NCI-H2107 treated with DMSO at 0.1 percent for 48 hours (cell line): ENCODE data around the gene RASGRF1.
"Not testable (repeated sequence)": the region's sequence is repeated elsewhere in the genome, so short reads cannot be mapped to it uniquely, and the experiment has no call there.

ENCODE experiments used
- DNase-seq: peaks from one replicate; lab custom pipeline; 2025; ENCODE audit not compliant: unreplicated experiment; lab: John Stamatoyannopoulos, UW

The RASGRF1 gene

DNA sequence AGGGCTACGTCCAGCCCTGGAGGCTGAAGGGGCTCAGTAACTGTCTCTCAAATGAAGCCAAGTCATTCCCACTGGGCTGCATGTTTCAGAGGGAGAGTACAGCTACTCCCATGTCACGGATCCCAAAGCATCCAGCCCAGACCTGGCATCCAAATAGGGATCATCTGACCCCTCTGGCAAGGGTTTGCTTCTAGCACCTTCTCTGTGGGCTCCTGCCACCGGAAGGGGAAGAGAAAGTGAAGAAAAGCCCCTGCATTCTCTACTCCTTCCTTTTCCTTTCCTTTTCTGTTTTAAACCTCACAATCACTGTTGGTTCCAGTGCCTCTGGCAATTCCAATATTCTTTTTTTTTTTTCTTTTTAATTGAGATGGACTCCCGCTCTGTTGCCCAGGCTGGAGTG, 81.2 kb downstream of the RASGRF1 start:
- DNase-seq = no peak

DNA sequence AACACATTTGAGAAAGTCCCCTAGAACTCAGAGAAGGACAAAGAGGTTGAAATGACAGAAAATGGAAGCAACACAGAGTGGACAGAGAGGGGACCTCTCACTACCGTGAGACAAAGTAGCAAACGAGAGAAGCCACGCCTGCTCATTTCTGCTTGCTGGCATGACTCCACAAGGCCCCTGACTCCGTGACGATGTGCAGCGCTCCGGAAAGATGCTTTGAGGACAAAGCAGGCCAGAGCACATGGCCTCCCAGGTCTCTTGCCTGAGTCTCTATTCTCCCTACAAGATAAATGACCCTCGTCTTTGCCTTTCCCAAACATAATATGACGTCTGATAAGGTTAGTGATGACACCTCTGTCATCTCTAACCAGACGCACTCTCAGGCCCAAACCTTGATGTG, 81.9 kb downstream of the RASGRF1 start:
- no peak for DNase-seq

DNA sequence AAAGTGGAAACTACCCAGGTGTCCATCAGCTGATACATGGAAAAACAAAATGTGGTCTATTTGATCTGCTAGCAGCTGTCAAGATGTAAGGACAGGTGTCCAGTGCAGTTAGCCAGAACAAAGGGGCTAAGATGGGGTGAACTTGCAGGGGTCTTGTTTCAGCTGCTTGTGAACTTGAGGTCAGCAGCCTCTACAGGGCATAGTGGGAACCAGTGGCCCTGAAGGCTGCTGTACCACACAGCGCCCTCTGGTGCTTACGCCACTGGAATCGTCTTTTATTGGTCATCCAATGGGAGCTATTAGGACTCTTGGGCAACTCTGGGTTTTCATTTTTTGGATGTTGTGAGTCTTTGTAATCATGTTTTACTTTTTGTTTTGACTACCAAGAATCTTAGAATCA, 83.5 kb downstream of the RASGRF1 start:
- no peak for DNase-seq

DNA sequence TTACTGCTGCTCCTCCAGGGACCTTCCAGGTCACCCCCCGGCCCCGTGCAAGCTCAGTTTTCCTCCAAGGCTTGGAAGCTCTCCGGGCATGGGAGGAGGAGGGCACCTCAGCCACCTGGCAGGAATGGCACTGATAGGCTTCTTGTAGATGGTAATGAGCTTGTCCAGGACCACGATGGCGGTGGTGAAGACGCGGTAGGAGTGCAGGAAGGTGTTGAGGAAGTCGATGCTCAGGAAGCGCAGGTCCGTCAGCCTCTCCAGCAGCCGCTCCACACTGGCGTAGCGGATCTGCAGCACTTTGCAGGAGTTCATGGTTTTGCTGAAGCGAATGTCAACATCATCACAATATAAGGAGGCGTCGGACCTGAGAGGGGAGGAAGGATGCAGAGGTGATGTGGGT, 84.5 kb downstream of the RASGRF1 start:
- no peak for DNase-seq

DNA sequence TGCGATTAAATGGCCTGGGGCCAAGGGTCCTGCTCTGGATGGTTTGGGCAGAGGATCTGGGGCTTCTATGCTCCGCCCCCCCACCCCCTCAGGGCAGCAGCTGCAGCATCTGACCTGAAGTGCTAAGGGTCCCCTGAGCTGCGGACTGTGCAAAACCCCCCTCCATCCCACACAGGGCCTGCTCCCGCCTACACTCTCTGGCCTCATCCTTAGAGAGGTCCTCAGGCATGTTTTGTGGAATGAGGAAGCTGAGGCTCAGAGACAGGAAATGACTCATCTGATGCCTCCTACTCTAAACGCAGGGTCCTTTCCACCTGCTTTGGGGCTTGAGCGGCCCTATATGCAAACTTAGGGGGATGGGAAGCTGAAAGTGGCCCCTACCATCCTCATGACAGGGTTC, 86.2 kb downstream of the RASGRF1 start:
- no peak for DNase-seq

DNA sequence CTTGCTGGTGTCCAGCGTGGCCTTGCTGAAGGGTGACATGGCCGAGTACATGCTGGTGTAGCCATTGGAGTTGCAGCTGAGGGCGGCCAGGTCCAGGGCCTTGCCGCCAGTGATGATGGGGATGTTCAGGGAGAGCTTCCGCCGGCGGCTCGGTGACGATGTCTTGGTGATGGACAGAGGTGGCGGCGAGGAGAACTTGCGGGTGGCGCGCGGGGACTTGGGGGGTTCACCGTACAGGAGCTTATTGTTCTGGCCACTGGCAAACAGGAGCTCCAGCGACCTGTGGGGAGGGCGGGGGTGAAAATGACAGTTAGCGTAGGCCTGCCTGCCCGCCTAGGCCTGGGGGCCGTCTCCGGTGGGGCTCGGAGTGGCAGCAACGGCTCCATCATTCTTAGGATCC, 86.7 kb downstream of the RASGRF1 start:
- DNase-seq = no peak

DNA sequence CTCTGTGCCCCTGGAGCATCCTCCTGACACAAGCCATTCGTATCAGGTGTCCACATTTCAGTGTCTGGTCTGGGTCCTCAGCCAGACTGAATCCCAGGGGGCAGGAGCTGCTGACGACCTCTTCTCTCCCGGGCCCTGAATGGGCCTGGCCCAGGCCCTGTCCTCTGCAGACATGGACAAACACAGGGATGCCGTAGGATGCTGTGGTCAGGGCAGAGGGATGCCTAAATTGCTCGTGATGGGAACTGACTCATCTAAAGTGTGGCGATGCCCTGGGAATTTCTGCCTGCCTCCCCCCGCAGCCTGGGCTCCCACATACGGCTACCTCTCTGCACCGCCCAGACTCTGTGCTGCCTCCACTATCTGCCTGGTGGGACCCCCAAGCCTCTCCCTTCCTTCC, 87.3 kb downstream of the RASGRF1 start:
- DNase-seq = no peak

DNA sequence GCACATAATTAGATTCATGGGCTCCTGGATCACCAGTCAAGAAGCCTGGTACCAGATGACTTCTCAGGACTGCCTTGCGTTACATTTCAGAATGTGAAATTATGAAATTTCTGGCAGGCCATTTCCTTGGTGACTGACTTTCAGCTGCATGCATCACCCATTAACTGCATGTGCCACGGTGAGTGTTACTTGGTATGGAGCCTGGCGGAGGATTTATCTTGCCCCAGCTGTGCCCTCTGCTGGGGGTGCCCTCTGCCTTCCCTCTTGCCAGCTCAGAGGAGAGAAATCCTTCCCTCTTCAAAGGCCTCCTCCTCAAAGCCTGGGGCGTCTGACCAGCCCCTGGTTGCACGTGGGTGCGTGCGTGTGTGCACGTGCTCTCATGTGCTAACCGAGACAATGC, 88.0 kb downstream of the RASGRF1 start:
- DNase-seq = no peak

DNA sequence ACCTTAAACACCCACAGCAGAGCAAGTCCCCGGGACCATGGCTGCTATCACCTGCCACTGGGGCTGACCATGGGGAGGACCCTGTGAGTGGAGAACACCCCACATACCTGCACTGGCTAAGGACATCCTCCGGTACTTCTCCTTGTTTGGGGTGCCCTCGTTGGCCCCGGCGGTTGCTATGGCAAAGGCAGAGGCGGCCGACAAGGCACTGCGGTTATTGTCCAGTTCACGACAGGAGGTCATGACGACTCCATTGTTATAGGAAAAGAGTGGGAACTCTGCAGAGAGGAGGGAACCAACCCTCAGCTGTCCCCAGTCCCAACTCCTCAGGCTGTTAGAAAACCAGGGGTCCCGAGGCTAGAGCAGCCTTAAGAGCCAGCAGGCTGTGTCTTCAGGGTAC, 90.9 kb downstream of the RASGRF1 start:
- no peak for DNase-seq

DNA sequence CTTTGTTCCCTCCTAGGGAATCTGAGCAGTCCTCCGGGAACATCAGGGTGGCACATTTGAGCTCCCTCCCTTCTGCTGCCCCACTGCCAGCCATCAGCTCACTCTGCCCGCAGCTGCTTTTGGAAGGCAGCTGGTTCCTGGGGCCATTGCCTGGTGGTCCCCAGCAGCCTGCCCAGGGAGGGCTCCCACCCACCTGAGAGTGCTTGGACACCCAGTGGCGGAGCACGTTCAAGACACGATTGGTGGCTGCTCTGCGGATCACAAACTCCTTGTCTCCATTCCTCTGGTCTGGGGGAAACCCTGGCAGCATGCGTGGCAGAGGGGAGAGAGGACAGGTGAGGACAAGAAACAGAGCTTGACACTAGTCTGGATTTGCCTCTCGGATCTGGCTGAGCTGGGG, 92.1 kb downstream of the RASGRF1 start:
- no peak for DNase-seq

DNA sequence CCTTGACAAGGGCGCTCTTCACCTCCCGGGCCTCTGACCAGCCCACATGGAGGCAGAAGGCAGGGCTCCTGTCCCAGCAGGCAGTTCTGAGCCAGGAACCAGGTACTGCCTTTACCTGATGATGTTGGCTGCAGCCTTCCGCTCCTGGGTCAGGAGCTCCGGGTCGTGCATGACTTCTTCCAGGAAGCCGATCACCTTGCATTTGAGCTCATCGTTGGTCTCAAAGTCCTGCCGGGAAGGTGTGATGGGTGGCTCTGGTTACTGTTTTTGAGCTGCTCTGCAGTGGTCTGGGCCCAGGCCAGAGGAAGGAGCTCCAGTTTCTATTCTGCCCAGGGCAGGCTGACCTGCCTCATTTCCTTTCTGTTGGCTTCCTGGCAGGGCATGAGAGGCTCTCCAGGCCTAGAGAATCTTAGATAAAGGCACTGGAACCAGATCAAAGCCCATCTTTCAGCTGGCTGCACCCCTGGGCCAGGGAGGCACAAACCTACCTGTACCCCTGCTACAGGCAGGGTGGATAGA, 92.5 kb downstream of the RASGRF1 start:
- no peak for DNase-seq

DNA sequence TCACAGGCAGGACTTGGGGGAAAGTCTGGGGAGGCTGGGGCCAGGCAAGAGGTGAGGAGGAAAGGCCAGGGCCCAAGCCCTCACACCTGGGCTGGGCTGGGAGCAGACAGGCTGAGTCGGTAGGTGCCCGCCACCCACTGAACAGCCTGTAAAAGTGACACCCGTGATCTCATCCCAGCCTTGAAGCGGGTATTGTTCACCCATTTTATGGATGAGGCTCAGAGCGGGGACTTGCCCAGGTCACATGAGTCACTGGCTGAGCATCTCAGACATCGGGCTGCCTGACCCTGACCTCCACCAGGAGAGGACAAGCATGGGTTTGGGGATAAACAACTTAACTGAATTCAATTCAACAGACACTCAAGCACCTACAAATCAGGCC, 93.7 kb downstream of the RASGRF1 start:
- no peak for DNase-seq

DNA sequence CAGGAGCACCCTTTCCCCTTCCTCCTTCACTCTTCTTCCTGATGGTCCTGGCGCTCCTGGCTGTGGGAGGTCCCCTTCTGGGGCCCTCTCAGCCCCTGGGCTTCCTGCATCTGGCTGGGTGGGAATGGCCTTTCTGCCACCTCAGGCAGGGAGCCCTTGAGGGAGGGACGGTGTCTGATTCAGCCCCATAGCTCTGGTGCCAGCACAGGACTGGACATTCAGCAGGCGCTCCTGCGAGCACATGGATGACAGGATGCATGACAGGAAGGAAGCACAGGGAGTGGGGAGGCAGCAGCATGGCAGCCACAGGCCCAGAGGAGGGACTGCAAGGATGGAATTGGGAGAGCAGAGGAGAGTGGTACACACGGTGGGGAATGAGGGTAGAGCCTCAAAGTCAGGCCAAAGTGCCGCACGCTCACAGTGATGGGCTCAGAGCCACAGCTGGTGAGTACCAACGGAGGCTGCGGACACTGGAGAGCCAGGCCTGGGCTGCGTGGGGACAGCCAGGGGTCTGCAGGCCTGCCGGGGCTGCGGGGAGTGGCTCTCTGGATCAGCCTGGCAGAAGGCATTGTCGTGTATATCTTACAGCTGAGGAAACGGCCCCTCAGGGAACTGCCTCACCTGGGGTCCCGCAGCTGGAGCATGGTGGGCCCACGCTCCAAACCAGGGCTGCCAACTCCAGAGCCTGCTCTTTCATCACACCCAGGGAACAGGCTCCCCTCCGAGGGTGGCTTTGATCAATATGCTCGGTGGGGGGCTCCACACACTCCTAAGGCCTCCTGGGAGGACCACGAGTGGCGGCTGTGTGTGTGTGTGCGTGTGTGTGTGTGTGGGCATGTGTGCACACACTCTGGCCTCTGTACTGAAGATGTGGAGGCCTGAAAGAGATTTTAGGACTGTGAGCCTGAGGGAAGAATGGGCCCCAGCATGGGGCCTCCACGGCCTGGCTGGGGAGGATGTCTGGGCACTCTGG, 94.4 kb downstream of the RASGRF1 start:
- DNase-seq = no peak

DNA sequence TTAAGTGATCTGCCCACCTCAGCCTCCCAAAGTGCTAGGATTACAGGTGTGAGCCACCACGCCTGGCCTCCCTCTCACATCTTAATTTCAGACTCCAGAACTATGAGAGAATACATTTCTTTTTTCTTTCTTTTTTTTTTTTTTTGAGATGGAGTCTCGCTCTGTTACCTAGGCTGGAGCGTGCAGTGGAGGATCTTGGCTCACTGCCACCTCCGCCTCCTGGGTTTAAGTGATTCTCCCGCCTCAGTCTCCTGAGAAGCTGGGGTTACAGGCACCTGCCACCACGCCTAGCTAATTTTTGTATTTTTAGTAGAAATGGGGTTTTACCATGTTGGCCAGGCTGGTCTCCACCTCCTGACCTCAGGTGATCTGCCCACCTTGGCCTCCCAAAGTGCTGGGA, 95.4 kb downstream of the RASGRF1 start:
- not testable (repeated sequence) for DNase-seq

DNA sequence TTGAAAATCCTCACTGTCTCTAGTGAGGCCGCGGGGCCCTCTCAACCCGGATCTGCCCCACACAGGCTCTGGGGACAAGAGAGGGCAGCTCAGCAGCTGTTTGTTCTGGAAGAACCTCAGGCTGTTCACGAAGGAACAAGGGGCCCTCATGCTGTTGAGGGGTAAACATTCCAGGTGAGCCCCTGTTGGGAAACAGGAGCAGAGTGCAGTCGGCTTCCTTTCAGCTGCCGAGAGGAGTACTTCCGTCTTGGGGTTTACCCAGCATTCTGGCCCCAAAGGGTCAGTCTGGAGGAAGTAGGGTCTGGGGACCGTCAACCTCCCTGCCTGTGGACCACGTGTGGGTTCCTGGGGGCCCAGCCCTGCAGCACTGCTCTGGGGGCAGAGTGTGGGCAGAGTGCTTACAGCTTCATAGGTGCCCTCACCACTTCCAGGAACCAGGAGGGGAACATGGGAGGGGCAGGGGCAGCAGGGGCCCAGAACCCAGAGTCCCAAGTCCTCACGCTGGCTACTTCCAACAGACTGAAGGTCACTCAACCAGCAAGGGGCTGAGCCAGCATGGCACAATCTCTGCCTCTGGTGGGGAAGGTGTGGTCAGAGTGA, 96.5 kb downstream of the RASGRF1 start:
- no peak for DNase-seq

DNA sequence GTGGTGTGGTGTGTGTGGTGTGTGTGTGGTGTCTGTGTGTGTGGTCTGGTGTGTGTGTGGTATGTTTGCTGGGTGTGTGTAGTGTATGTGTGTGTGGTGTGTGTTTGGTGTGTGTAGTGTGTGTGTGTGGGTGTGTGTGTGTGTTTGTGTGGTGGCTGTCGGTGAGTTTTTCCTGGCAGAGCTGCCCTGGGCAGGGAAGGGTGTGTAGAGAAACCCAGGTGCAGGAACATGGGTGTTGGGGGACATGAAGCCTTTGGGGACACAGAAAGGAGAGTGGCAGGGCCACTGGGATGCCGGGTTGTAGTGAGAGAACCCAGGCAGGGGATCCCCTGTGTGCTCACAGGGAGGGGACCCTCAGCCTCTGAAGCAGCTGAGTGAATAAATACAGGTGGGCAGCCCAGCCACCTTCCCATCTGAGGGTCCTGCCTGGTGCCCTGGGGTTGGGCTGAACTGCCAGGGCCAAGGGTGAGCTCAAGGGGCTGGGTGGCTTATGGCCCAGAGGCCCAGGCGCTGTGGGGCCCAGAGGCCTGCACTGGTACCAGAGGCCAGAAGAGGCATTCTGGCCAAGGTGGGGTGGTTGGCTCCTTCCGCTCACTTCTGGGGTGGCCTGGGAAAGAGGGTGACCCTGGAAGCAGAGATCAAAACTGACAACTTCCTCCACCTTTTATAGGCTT, 97.2 kb downstream of the RASGRF1 start:
- DNase-seq = no peak

DNA sequence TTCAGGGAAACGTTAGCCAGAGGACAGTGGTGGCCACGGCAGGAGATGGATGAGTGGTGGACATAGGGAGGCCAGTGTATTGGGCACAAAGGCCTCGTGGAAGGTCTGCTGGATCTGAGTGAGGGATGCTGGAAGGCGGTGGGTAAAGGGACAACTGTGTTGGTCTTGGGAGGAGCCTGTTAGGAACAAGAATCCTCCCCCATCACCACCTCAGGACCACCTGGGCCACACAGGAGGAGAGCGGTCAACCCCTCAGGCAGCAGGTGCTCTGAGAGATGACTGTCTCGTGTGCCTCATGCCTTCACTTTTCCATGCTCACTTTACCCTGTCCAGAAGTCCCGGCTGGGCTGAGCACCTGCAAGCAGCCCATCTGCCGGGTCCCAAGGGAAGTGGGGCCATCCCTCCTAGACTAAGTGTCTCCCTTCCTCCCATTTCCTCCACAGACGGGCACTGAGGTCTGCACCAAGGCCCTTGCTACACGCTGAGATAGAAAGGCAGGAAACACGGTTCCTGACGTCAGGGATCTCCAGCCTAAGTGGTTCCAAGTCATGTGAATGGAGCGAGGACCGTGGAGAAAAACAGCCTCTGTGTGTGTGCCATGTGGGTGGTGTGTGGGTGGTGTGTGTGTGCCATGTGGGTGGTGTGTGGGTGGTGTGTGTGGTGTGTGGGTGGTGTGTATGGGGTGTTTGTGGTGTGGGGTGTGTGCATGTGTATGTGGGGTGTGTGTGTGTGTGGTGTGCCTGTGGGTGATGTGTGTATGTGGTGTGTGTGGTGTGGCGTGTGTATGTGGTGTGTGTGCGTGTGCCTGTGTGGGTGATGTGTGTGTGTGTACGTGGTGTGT, 97.9 kb downstream of the RASGRF1 start:
- DNase-seq = no peak

DNA sequence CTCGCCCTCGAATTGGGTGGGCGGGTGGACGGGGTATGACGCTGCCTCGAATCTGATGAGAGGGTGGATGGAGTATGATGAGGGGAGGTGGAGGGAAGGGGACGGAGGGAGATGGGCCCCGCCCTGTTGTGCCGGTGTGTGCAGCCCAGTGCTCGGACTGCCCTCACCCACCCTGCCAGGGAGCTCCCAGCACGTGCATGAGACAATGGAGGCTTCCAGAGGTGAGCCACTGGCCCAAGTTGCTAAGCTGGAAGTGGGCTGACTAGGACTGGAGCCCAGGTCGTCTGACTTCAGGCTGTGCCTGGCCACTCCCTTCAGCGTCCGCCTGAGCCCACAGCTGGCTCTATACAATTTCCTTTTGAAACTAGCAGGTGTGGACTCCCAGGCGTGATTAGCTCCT, 98.7 kb downstream of the RASGRF1 start:
- DNase-seq = no peak

DNA sequence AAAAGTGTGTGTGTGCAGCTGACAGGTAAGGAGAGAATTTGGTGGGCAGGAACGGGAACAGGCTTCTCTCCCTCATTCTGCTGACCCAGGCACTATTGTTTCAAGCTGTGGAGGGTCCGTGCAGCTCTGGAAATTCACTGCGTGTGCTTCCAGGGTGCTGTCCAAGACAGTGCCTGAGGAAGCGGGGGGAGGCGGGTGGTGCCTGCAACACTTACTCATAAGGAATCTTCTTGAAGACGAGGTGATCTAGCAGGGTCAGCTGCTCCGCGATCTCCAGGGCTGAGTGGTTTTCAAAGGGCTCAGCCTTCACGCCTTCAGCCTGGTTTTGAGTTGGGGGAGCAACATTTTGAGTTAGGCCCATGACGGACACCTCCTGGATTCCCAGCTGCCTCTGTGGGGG, 99.1 kb downstream of the RASGRF1 start:
- no peak for DNase-seq

DNA sequence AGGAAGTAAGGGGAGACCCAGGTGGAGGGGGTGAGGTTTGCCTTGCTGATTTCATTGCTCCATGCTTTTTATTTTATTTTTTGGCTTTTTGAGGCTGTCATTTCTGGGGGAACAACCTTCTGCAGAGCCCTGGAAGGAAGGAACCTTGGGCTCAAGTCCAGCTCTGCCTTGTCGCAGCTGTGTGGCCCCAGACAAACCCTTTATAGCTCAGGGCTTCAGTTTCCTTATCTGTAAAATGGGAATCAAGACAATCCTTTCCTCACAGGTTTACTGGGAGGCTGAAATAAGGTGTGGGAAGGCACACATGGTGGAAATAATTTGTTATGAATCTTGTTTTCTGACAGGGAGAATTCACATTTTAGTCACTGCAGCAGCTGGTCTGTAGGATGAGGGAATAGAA, 100.3 kb downstream of the RASGRF1 start:
- DNase-seq = no peak

DNA sequence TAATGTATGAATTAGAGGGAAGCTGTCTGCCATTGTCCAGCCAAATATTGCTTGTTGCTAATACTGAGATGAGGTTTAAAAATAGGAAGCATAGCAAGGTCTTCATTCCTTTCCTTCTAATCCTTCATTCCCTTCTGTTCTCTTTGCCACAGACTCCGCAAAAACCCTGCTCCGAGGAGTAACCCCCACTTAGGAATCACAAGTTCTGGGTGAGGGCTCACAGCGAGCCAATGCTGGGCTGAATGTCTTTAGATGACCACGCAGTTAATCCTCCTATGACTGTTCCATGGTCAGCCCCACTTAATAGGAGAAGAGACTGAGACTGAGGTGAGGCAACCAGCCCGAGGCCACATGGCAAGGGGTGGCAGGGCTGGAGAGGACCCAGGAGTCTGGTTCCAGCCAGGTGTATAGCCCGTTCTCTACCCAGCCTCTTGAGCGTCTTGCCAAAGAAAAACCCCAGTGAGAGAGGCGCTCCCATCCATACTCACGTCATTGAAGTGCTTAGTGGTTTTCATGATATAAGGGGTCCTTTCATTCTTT, 100.8 kb downstream of the RASGRF1 start:
- no peak for DNase-seq
